HEK293 (cell line): Measurements from ENCODE around the gene NRP2.

Experiments used
- CTCF ChIA-PET: fragments of 350-600 bp; formaldehyde crosslinking; extraction: SDS; loops from one replicate; lab custom pipeline; 2021; ENCODE audit warnings: antibody characterized with exemption; lab: Yijun Ruan, JAX
- POLR2A ChIA-PET: fragments of 300-600 bp; formaldehyde crosslinking; extraction: SDS; loops from one replicate; lab custom pipeline; 2020; ENCODE audit warnings: antibody characterized with exemption, inconsistent platforms; lab: Yijun Ruan, JAX
- H3K27ac ChIP-seq: fragments of 200-500 bp; sonication (Bioruptor generic); 2 replicates; pipeline ENCODE4 v1.5.1; 2014; ENCODE audit warnings: low read depth, low read length, control low read depth, inconsistent platforms; ENCODE audit errors: extremely low read depth
- H3K36me3 ChIP-seq, 2 experiments: fragments of 200-500 bp in 1 of 2; sonication (Bioruptor generic) in 1 of 2; 1 replicate in 1 of 2; 2 replicates in 1 of 2; pipeline ENCODE4 v1.5.1; 2014 to 2017; ENCODE audit warnings: inconsistent platforms in 2 of 2, low read length in 2 of 2; ENCODE audit not compliant: control insufficient read depth in 2 of 2, insufficient read depth in 1 of 2
- H3K4me1 ChIP-seq: fragments of 200-500 bp; sonication (Bioruptor generic); 2 replicates; pipeline ENCODE4 v1.5.1; 2014; ENCODE audit warnings: mild to moderate bottlenecking, low read length, inconsistent platforms; ENCODE audit not compliant: control insufficient read depth, insufficient read depth
- H3K4me3 ChIP-seq: 2 replicates; pipeline ENCODE4 v1.5.1; 2011; ENCODE audit warnings: low read depth, mild to moderate bottlenecking, control low read depth, low read length, moderate library complexity
- H3K9me3 ChIP-seq: fragments of 200-500 bp; sonication (Bioruptor generic); 2 replicates; pipeline ENCODE4 v1.5.1; 2014; ENCODE audit warnings: low read depth, low read length, inconsistent platforms; ENCODE audit not compliant: control insufficient read depth, insufficient read depth
- BCL11B ChIP-seq: fragments of 450-650 bp; formaldehyde crosslinking; IDR thresholded peaks from 2 replicates; pipeline ENCODE4 v1.5.1; 2016; ENCODE audit warnings: low read depth, missing biosample characterization, missing genetic modification characterization
- EGR2 ChIP-seq: fragments of 450-650 bp; formaldehyde crosslinking; IDR thresholded peaks from 2 replicates; pipeline ENCODE4 v1.5.1; 2016; ENCODE audit warnings: low read depth, missing biosample characterization, missing genetic modification characterization
- KLF8 ChIP-seq: fragments of 450-650 bp; formaldehyde crosslinking; IDR thresholded peaks from 2 replicates; pipeline ENCODE4 v1.5.1; 2016; ENCODE audit warnings: missing biosample characterization, missing genetic modification characterization
- PBX3 ChIP-seq: sonication (generic); formaldehyde crosslinking; IDR thresholded peaks from 2 replicates; pipeline ENCODE4 v1.8.1; 2022; ENCODE audit warnings: mild to moderate bottlenecking, moderate library complexity, missing genetic modification reagents
- PRDM10 ChIP-seq: fragments of 450-650 bp; formaldehyde crosslinking; IDR thresholded peaks from 2 replicates; pipeline ENCODE4 v1.5.1; 2016; ENCODE audit warnings: missing biosample characterization, missing genetic modification characterization
- ZNF132 ChIP-seq: fragments of 450-650 bp; formaldehyde crosslinking; IDR thresholded peaks from 2 replicates; pipeline ENCODE4 v1.5.1; 2017; ENCODE audit warnings: missing biosample characterization, missing genetic modification characterization, borderline replicate concordance
- ZNF155 ChIP-seq: fragments of 450-650 bp; formaldehyde crosslinking; IDR thresholded peaks from 2 replicates; pipeline ENCODE4 v1.5.1; 2016; ENCODE audit warnings: missing biosample characterization, missing genetic modification characterization
- ZNF394 ChIP-seq: fragments of 450-650 bp; formaldehyde crosslinking; IDR thresholded peaks from 2 replicates; pipeline ENCODE4 v1.5.1; 2016; ENCODE audit warnings: missing biosample characterization, missing genetic modification characterization, mild to moderate bottlenecking, moderate library complexity, borderline replicate concordance
- ZNF404 ChIP-seq: fragments of 450-650 bp; formaldehyde crosslinking; IDR thresholded peaks from 2 replicates; pipeline ENCODE4 v1.5.1; 2017; ENCODE audit warnings: missing biosample characterization, missing genetic modification characterization
- ZNF561 ChIP-seq: fragments of 450-650 bp; IDR thresholded peaks from 2 replicates; pipeline ENCODE4 v1.5.1; 2018; ENCODE audit warnings: missing biosample characterization, missing genetic modification characterization, borderline replicate concordance
- ZNF580 ChIP-seq: fragments of 450-650 bp; formaldehyde crosslinking; IDR thresholded peaks from 2 replicates; pipeline ENCODE4 v1.5.1; 2016; ENCODE audit warnings: missing biosample characterization, missing genetic modification characterization
- ZNF623 ChIP-seq: fragments of 450-650 bp; formaldehyde crosslinking; IDR thresholded peaks from 2 replicates; pipeline ENCODE4 v1.5.1; 2016; ENCODE audit warnings: missing biosample characterization, missing genetic modification characterization
- ZNF626 ChIP-seq: fragments of 450-650 bp; sonication (Bioruptor Pico); formaldehyde crosslinking; IDR thresholded peaks from 2 replicates; pipeline ENCODE4 v1.5.1; 2018; ENCODE audit warnings: missing biosample characterization, missing genetic modification characterization, inconsistent platforms
- ZNF792 ChIP-seq: fragments of 450-650 bp; formaldehyde crosslinking; IDR thresholded peaks from 2 replicates; pipeline ENCODE4 v1.5.1; 2016; ENCODE audit warnings: missing biosample characterization, missing genetic modification characterization
- ZSCAN23 ChIP-seq: fragments of 450-650 bp; formaldehyde crosslinking; IDR thresholded peaks from 2 replicates; pipeline ENCODE4 v1.5.1; 2016; ENCODE audit warnings: missing biosample characterization, missing genetic modification characterization
- TF ChIP-seq, protein P1 (sequence below): fragments of 450-650 bp; formaldehyde crosslinking; IDR thresholded peaks from 2 replicates; pipeline ENCODE4 v1.5.1; 2016; ENCODE audit warnings: missing biosample characterization, missing genetic modification characterization
- TF ChIP-seq, protein P2 (sequence below): fragments of 450-650 bp; formaldehyde crosslinking; IDR thresholded peaks from 2 replicates; pipeline ENCODE4 v1.5.1; 2016; ENCODE audit warnings: missing biosample characterization, missing genetic modification characterization

Gene NRP2

DNA sequence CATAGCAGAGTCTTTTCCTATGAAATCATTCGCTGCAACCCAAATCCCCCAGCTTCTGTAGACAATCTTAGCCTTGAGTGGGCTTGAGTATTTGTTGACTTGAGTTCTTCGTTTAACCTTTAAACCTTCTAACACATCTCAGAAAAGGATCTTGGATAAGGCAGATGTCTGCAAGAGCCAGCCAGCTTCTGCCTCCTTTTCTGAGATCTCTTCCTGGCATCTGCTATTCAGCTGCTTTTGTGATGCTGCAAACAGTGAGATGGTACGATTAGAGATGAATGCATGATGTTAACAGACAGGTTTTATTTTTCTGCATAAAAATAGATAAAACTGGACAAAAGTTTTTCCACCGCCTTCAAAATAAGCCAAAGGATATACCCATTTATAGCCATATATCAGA is 37.5 kb downstream of the NRP2 start (continued):
- no peak for TF ChIP-seq ZNF132 (tag by site-specific recombination)
- no peak for TF ChIP-seq ZNF394 (tag by site-specific recombination)
- TF ChIP-seq, protein P1, sequence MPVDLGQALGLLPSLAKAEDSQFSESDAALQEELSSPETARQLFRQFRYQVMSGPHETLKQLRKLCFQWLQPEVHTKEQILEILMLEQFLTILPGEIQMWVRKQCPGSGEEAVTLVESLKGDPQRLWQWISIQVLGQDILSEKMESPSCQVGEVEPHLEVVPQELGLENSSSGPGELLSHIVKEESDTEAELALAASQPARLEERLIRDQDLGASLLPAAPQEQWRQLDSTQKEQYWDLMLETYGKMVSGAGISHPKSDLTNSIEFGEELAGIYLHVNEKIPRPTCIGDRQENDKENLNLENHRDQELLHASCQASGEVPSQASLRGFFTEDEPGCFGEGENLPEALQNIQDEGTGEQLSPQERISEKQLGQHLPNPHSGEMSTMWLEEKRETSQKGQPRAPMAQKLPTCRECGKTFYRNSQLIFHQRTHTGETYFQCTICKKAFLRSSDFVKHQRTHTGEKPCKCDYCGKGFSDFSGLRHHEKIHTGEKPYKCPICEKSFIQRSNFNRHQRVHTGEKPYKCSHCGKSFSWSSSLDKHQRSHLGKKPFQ, result no peak
- TF ChIP-seq PBX3, result no peak
- TF ChIP-seq ZNF155 (tag by site-specific recombination), result no peak
- no peak for TF ChIP-seq KLF8 (tag by site-specific recombination)
- no peak for TF ChIP-seq ZNF561 (tag by site-specific recombination)

- TF ChIP-seq ZNF623 (no peak), PRDM10 (no peak), EGR2 (tag by site-specific recombination) (no peak), ZSCAN23 (tag by site-specific recombination) (no peak), ZNF580 (tag by site-specific recombination) (no peak), BCL11B (tag by site-specific recombination) (no peak), ZNF626 (tag by site-specific recombination) (no peak), ZNF792 (no peak), ZNF404 (tag by site-specific recombination) (no peak)
- TF ChIP-seq, protein P2, sequence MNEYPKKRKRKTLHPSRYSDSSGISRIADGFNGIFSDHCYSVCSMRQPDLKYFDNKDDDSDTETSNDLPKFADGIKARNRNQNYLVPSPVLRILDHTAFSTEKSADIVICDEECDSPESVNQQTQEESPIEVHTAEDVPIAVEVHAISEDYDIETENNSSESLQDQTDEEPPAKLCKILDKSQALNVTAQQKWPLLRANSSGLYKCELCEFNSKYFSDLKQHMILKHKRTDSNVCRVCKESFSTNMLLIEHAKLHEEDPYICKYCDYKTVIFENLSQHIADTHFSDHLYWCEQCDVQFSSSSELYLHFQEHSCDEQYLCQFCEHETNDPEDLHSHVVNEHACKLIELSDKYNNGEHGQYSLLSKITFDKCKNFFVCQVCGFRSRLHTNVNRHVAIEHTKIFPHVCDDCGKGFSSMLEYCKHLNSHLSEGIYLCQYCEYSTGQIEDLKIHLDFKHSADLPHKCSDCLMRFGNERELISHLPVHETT, result no peak
- H3K27ac ChIP-seq, result no peak overlapping the region
- CTCF ChIA-PET, result interaction anchor here (0.7 to 1.4 kb wide), 3 partner anchors 16 to 205 kb away, joined by 3 to 4 read pairs (median 3); no protein-coding TSS in a partner anchor
- no peak overlapping the region for H3K4me3 ChIP-seq
- H3K9me3 ChIP-seq, result no peaks in the 10 kb centered on the region
- H3K36me3 ChIP-seq, result peaks cover 0 to 19% of the 10 kb centered on the region in 2 experiments; a peak in 1 of 3 replicates
- POLR2A ChIA-PET, result no interaction called here
- H3K4me1 ChIP-seq, result no peaks in the 10 kb centered on the region
Observed at GRCh38 chr2:205720451-205720902, 38.2 kb downstream of the NRP2 start.
